HepG2 (cell line): ENCODE results near the gene CLDN15. TPM values are rescaled to one million over a fixed set of nuclear protein-coding genes. Genes with fewer than 3 reads are reported as not detected.

Experiments used
- AGO2 ChIP-seq: fragments of 200-400 bp; formaldehyde crosslinking; optimal IDR thresholded peaks from 2 replicates; pipeline ENCODE3; 2017; ENCODE audit warnings: mild to moderate bottlenecking, low read depth, low read length, moderate library complexity
- FOXO1 ChIP-seq: sonication (generic); formaldehyde crosslinking; IDR thresholded peaks from 2 replicates; pipeline ENCODE4 v1.4.0; 2020; ENCODE audit warnings: missing genetic modification reagents
- KLF16 ChIP-seq, 2 experiments: sonication (generic) in 1 of 2; formaldehyde crosslinking in 1 of 2; IDR thresholded peaks; 2 replicates each; pipeline versions ENCODE4 v1.6.1 to v1.8.0; 2016 to 2023; ENCODE audit warnings: missing genetic modification reagents in 2 of 2, missing compliant biosample characterization in 1 of 2
- RARA ChIP-seq: IDR thresholded peaks from 2 replicates; pipeline ENCODE4 v1.6.1; 2016; ENCODE audit warnings: missing genetic modification reagents, missing compliant biosample characterization
- SKI ChIP-seq: fragments of 450-650 bp; IDR thresholded peaks from one replicate; pipeline ENCODE4 v1.6.1; 2018; ENCODE audit warnings: mild to moderate bottlenecking; ENCODE audit not compliant: partially characterized antibody
- SMARCC2 ChIP-seq: fragments of 450-650 bp; IDR thresholded peaks from 2 replicates; pipeline ENCODE4 v1.6.1; 2017; ENCODE audit warnings: antibody characterized with exemption, mild to moderate bottlenecking
- SOX5 ChIP-seq: IDR thresholded peaks from 2 replicates; pipeline ENCODE4 v1.6.1; 2016; ENCODE audit warnings: borderline replicate concordance
- YEATS4 ChIP-seq: sonication (generic); formaldehyde crosslinking; IDR thresholded peaks from 2 replicates; pipeline ENCODE4 v1.4.0; 2020; ENCODE audit warnings: missing genetic modification reagents, borderline replicate concordance
- polyA plus RNA-seq, 8 experiments: library from polyadenylated mRNA; depleted of rRNA in 3 of 8; stranded (reverse) in 7 of 8; unstranded in 1 of 8; fragments of >200 nt; fragmentation: Illumina TruSeq in 4 of 8; extraction: Trizol in 4 of 8; gene quantifications; 2 replicates each; pipeline versions ENCODE4 v1.2.1 to v1.2.3, GENCODE V29; 2011 to 2016; ENCODE audit warnings: low read depth in 4 of 8, missing spikeins in 1 of 8, mixed read lengths in 1 of 8; ENCODE audit not compliant: insufficient read depth in 1 of 8
- total RNA-seq, 5 experiments: library from RNA; depleted of rRNA; stranded (reverse); fragments of >200 nt; fragmentation: Illumina TruSeq; extraction: Trizol; gene quantifications; 2 replicates each; pipeline ENCODE4 v1.2.3, GENCODE V29; 2016; ENCODE audit warnings: low read depth in 1 of 5
- TF ChIP-seq, protein P1 (sequence below), 2 experiments: IDR thresholded peaks; 2 replicates each; pipeline ENCODE4 v1.6.1; 2011 to 2012; ENCODE audit warnings: low read length in 2 of 2, borderline replicate concordance in 1 of 2, low read depth in 1 of 2, mild to moderate bottlenecking in 1 of 2, moderate library complexity in 1 of 2
- TF ChIP-seq, protein P2 (sequence below): sonication (generic); formaldehyde crosslinking; IDR thresholded peaks from 2 replicates; pipeline ENCODE4 v1.4.0; 2020; ENCODE audit warnings: missing genetic modification reagents
- TF ChIP-seq, protein P3 (sequence below): sonication (generic); formaldehyde crosslinking; IDR thresholded peaks from 2 replicates; pipeline ENCODE4 v1.4.0; 2020; ENCODE audit warnings: missing genetic modification reagents, mild to moderate bottlenecking, borderline replicate concordance
- TF ChIP-seq, protein P4 (sequence below): sonication (generic); formaldehyde crosslinking; IDR thresholded peaks from 2 replicates; pipeline ENCODE4 v1.8.0; 2023; ENCODE audit warnings: mild to moderate bottlenecking, missing genetic modification reagents
- TF ChIP-seq, protein P5 (sequence below): sonication (generic); formaldehyde crosslinking; IDR thresholded peaks from 2 replicates; pipeline ENCODE4 v1.5.0; 2020; ENCODE audit warnings: missing genetic modification reagents
- TF ChIP-seq, protein P6 (sequence below): sonication (generic); formaldehyde crosslinking; IDR thresholded peaks from 2 replicates; pipeline ENCODE4 v1.4.0; 2020; ENCODE audit warnings: mild to moderate bottlenecking, missing genetic modification reagents

The CLDN15 gene
- total and polyA plus RNA-seq, 2 of the 13 experiments (the other 11 are each of a cell fraction or from before 2014, with no cell fraction given) = 7.1 to 17.8 TPM

DNA sequence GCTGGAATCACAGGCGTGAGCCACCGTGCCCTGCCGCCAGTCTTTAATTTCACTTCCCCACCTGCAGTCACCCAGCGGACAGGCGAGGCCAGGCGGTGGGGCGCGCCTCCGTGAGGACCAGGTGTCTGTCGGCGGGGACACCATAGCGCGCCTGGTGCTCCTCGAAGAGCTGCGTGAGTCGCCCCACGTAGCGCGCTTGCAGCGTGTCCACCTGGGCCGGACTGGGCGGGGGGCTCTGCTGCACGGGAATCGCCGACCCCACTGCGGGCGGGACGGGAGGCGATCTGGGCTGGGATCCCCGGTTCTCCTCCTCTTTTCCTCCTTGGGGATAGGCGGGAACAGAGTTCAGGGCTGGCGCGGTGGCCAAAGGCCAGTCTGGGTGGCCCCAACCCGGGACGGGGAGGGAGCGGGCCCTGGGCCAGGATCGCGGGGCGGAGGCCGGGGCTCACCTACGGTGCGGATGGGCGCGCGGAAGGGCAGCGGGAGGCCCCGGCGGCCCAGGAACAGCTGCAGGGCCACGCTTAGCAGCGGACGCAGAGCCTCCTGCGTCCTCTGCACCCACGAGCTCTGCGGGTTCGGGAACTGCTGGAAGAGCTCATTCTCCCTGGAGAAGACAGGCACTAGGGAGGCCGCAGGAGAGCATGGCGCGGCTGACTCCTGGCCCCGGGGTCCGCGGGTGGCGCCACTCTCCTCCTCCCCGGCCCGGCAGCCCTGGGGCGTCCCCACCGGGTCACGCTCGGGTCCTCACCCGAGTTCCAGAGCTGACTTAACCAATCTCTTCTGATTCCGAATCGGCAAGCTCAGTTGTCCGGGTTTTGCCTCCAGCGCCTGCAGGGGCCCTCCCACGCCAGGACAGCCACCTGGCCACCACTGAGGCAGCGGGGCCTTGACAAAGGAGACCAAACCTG is 35.7 kb downstream of the CLDN15 start (continued):
- TF ChIP-seq, protein P1, sequence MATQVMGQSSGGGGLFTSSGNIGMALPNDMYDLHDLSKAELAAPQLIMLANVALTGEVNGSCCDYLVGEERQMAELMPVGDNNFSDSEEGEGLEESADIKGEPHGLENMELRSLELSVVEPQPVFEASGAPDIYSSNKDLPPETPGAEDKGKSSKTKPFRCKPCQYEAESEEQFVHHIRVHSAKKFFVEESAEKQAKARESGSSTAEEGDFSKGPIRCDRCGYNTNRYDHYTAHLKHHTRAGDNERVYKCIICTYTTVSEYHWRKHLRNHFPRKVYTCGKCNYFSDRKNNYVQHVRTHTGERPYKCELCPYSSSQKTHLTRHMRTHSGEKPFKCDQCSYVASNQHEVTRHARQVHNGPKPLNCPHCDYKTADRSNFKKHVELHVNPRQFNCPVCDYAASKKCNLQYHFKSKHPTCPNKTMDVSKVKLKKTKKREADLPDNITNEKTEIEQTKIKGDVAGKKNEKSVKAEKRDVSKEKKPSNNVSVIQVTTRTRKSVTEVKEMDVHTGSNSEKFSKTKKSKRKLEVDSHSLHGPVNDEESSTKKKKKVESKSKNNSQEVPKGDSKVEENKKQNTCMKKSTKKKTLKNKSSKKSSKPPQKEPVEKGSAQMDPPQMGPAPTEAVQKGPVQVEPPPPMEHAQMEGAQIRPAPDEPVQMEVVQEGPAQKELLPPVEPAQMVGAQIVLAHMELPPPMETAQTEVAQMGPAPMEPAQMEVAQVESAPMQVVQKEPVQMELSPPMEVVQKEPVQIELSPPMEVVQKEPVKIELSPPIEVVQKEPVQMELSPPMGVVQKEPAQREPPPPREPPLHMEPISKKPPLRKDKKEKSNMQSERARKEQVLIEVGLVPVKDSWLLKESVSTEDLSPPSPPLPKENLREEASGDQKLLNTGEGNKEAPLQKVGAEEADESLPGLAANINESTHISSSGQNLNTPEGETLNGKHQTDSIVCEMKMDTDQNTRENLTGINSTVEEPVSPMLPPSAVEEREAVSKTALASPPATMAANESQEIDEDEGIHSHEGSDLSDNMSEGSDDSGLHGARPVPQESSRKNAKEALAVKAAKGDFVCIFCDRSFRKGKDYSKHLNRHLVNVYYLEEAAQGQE (IDR thresholded peaks at IDR 0.05; ENCODE audit: borderline replicate concordance in 1 of 2, low read depth in 1 of 2, low read length in 2 of 2) = no peak; a peak in 1 of 4 replicates
- TF ChIP-seq AGO2 = no peak
- no peak for TF ChIP-seq SMARCC2
- TF ChIP-seq RARA (CRISPR knock-in tag) = peak; percentile 25; the same call in 1 of the 2 replicates
- peak in 1 of 2 experiments; percentile 65; a peak in 1 of 4 replicates for TF ChIP-seq KLF16 (CRISPR knock-in tag; IDR thresholded peaks at IDR 0.05)
- TF ChIP-seq, protein P2, sequence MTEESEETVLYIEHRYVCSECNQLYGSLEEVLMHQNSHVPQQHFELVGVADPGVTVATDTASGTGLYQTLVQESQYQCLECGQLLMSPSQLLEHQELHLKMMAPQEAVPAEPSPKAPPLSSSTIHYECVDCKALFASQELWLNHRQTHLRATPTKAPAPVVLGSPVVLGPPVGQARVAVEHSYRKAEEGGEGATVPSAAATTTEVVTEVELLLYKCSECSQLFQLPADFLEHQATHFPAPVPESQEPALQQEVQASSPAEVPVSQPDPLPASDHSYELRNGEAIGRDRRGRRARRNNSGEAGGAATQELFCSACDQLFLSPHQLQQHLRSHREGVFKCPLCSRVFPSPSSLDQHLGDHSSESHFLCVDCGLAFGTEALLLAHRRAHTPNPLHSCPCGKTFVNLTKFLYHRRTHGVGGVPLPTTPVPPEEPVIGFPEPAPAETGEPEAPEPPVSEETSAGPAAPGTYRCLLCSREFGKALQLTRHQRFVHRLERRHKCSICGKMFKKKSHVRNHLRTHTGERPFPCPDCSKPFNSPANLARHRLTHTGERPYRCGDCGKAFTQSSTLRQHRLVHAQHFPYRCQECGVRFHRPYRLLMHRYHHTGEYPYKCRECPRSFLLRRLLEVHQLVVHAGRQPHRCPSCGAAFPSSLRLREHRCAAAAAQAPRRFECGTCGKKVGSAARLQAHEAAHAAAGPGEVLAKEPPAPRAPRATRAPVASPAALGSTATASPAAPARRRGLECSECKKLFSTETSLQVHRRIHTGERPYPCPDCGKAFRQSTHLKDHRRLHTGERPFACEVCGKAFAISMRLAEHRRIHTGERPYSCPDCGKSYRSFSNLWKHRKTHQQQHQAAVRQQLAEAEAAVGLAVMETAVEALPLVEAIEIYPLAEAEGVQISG = peak; percentile 74
- TF ChIP-seq, protein P3, sequence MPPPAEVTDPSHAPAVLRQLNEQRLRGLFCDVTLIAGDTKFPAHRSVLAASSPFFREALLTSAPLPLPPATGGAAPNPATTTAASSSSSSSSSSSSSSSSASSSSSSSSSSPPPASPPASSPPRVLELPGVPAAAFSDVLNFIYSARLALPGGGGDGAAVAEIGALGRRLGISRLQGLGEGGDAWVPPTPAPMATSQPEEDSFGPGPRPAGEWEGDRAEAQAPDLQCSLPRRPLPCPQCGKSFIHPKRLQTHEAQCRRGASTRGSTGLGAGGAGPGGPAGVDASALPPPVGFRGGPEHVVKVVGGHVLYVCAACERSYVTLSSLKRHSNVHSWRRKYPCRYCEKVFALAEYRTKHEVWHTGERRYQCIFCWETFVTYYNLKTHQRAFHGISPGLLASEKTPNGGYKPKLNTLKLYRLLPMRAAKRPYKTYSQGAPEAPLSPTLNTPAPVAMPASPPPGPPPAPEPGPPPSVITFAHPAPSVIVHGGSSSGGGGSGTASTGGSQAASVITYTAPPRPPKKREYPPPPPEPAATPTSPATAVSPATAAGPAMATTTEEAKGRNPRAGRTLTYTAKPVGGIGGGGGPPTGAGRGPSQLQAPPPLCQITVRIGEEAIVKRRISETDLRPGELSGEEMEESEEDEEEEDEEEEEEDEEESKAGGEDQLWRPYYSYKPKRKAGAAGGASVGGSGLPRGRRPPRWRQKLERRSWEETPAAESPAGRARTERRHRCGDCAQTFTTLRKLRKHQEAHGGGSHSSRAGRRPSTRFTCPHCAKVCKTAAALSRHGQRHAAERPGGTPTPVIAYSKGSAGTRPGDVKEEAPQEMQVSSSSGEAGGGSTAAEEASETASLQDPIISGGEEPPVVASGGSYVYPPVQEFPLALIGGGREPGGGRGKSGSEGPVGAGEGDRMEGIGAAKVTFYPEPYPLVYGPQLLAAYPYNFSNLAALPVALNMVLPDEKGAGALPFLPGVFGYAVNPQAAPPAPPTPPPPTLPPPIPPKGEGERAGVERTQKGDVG (CRISPR knock-in tag) = peak; percentile 58; the same call in 1 of the 2 replicates
- TF ChIP-seq, protein P4, sequence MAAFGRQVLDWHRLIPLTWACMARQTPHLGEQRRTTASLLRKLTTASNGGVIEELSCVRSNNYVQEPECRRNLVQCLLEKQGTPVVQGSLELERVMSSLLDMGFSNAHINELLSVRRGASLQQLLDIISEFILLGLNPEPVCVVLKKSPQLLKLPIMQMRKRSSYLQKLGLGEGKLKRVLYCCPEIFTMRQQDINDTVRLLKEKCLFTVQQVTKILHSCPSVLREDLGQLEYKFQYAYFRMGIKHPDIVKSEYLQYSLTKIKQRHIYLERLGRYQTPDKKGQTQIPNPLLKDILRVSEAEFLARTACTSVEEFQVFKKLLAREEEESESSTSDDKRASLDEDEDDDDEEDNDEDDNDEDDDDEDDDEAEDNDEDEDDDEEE (CRISPR knock-in tag) = peak; percentile 96
- peak; percentile 83; the same call in 1 of the 2 replicates for TF ChIP-seq YEATS4 (CRISPR knock-in tag)
- TF ChIP-seq, protein P5, sequence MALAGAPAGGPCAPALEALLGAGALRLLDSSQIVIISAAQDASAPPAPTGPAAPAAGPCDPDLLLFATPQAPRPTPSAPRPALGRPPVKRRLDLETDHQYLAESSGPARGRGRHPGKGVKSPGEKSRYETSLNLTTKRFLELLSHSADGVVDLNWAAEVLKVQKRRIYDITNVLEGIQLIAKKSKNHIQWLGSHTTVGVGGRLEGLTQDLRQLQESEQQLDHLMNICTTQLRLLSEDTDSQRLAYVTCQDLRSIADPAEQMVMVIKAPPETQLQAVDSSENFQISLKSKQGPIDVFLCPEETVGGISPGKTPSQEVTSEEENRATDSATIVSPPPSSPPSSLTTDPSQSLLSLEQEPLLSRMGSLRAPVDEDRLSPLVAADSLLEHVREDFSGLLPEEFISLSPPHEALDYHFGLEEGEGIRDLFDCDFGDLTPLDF (CRISPR knock-in tag) = peak; percentile 37
- peak; percentile 43 for TF ChIP-seq SKI
- TF ChIP-seq, protein P6, sequence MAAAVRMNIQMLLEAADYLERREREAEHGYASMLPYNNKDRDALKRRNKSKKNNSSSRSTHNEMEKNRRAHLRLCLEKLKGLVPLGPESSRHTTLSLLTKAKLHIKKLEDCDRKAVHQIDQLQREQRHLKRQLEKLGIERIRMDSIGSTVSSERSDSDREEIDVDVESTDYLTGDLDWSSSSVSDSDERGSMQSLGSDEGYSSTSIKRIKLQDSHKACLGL (CRISPR knock-in tag) = peak; percentile 61
- TF ChIP-seq FOXO1 (CRISPR knock-in tag) = 0 out of 2 replicates have a peak, but pooled peaks have one; percentile 12
- TF ChIP-seq SOX5 (CRISPR knock-in tag) = peak; percentile 13; the same call in 1 of the 2 replicates
